Measurements from ENCODE around the gene DBN1.

- TF ChIP-seq GABPA (IDR thresholded peaks at IDR 0.05; ENCODE audit: borderline replicate concordance, insufficient read depth, low read length) = no peak
- TF ChIP-seq CREB1 (IDR thresholded peaks at IDR 0.05) = no peak
- no peak for TF ChIP-seq JUN (IDR thresholded peaks at IDR 0.05; ENCODE audit: low read depth, low read length)
- TF ChIP-seq POLR2A (IDR thresholded peaks at IDR 0.05; ENCODE audit: control extremely low read depth in 1 of 2, low read depth in 2 of 2, low read length in 2 of 2) = no peak
- TF ChIP-seq ATF2 (IDR thresholded peaks at IDR 0.05; ENCODE audit: low read length) = no peak
- no peak for TF ChIP-seq CTCF (IDR thresholded peaks at IDR 0.05; ENCODE audit: control extremely low read depth in 1 of 3, insufficient read depth in 1 of 3, low read depth in 1 of 3, low read length in 3 of 3)
- no peak for TF ChIP-seq SP2 (IDR thresholded peaks at IDR 0.05; ENCODE audit: low read length)
- TF ChIP-seq TEAD4 (IDR thresholded peaks at IDR 0.05; ENCODE audit: low read depth, low read length) = no peak
- TF ChIP-seq NRF1 (IDR thresholded peaks at IDR 0.05; ENCODE audit: low read depth, low read length) = no peak
- TF ChIP-seq EZH2 (IDR thresholded peaks at IDR 0.05; ENCODE audit: low read depth, low read length, severe bottlenecking) = no peak
- no peak for TF ChIP-seq EP300 (IDR thresholded peaks at IDR 0.05; ENCODE audit: borderline replicate concordance in 1 of 2, low read depth in 2 of 2, low read length in 2 of 2)
- no peak for TF ChIP-seq GTF2F1 (IDR thresholded peaks at IDR 0.05; ENCODE audit: borderline replicate concordance, low read depth, low read length)
- no peak for TF ChIP-seq CHD1 (IDR thresholded peaks at IDR 0.05; ENCODE audit: low read depth, low read length)
These were observed 38.3 kb downstream of the DBN1 start for GRCh38 chr5:177434942-177435738.
